GM21737 (cell line): ENCODE data around the gene NDFIP2.

Experiments used
- ATAC-seq: cut with Tn5 transposase; IDR thresholded peaks from one replicate; pipeline ENCODE4 v1.9.1; 2021; ENCODE audit warnings: mild to moderate bottlenecking, moderate library complexity; ENCODE audit not compliant: unreplicated experiment

Gene NDFIP2, protein sequence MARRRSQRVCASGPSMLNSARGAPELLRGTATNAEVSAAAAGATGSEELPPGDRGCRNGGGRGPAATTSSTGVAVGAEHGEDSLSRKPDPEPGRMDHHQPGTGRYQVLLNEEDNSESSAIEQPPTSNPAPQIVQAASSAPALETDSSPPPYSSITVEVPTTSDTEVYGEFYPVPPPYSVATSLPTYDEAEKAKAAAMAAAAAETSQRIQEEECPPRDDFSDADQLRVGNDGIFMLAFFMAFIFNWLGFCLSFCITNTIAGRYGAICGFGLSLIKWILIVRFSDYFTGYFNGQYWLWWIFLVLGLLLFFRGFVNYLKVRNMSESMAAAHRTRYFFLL

DNA sequence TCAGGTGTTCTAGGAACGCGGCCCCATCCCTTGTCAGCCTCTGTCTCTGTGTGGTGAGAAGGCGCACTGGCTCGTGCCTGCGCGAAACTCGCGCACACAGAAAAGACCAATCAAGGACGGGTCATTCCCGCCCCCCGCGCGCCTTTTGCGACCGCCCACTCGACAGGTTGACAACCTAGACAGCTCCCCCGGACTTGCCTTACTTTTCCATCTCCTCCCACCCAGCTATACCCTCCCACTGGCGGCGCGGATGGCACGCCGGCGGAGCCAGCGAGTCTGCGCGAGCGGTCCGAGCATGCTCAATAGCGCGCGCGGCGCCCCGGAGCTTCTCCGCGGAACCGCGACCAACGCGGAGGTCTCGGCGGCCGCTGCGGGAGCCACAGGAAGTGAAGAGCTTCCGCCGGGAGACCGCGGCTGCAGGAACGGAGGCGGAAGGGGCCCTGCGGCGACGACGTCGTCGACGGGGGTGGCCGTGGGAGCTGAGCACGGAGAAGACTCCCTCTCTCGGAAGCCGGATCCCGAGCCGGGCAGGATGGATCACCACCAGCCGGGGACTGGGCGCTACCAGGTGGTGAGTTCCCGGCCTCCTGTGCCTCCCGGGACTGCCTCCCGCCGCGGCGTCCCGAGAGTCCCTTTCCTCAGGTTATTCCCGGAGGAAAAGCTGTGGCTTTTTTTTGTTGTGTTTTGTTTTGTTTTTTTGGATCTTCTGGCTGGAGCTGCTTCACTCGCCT is at the start of gene NDFIP2:
Gene NDFIP2 (plus strand): TSS at position 202 of the 731 bp plus-strand sequence. CDS start 49 bp downstream, at position 251.
- ATAC-seq, result peak; percentile 88

DNA sequence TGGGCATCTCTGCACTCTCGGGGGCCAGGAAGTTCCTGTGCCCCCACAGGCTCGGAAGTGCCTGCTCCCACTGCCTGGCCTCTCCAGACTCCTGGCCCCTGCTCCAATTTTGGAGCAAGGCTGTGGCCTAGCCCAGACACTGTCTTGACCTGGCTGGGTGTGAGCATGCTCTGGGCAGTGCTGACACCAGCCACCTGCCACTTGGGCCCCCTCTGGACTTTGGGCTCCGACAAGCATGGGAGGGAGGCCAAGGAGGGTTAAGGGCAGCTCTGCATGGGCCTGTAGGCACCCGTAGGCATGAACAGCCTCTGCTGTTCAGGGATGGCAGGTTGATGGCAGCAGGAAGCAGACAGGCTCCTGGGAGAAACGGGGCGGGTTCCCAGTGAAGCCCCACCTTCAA is 48.9 kb upstream of the NDFIP2 start:
- no peak for ATAC-seq

GRCh38 chr13:79432992-79433391 is 48.0 kb upstream of the NDFIP2 start:
- ATAC-seq, result no peak

- ATAC-seq, result no peak
Observed at GRCh38 chr13:79434556-79434955, 46.4 kb upstream of the NDFIP2 start.

DNA sequence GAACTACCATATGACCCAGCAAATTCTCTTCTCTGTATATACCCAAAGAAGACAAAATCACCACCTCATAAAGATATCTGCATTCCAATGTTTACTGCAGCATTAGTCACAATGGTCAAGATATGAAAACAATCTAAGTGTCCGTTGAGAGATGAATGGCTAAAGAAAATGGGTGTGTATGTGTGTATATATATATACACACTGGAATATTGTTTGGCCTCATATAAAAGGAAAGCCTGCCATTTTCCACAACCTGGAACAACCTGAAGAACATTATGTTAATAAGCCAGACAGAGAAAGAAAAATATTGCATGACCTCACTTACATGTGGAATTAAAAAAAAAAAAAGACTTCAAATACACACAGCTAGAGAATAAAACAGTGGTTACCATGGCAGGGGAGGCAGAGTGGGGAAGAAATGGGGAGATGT is 45.4 kb upstream of the NDFIP2 start:
- ATAC-seq, result no peak

DNA sequence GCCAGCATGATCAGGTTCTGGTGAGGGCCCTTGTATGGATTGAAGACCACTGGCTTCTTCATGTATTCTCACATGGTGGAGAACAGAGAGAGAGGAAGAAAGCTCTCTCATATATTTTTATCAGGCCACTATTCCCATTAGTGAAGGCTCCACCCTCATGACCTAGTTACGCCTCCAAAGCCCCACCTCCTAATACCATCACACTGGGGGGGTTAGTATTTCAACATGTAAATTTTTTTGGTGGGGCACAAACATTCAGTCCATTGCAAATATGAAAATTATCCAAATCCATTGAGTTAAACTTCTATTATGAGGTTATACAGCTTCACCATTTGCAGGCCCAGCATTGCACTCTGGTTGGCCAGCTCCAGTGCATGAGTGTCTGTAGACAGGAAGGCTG is 41.7 kb upstream of the NDFIP2 start:
- no peak for ATAC-seq

DNA sequence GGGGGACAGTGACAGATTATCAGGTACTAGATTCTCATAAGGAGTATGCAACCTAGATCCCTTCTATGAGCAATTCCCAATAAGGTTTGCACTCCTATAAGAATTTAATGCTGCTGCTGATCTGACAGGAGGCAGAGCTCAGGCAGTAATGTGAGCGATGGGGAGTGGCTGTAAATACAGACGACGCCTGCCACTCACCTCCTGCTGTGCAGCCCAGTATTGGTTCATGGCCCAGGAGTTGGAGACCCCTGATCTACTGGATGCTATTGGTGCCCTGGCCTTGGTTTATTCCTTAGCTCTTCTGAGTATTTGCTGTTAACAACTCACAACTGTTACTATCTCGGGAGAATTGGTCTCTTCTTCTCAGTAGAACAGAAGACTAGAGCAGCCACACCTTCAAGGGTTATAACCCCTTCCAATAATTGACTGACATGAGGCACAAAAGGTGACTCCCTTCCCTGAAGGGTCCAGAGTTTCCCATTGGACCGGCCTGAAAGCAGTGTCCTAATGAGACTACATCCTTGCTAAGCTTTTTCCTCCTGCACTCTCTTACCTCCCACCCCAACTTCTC is 39.9 kb upstream of the NDFIP2 start:
- ATAC-seq, result no peak

- no peak for ATAC-seq
Observed at GRCh38 chr13:79442221-79442620, 38.7 kb upstream of the NDFIP2 start.

GRCh38 chr13:79442706-79443105 is 38.2 kb upstream of the NDFIP2 start:
- no peak for ATAC-seq

DNA sequence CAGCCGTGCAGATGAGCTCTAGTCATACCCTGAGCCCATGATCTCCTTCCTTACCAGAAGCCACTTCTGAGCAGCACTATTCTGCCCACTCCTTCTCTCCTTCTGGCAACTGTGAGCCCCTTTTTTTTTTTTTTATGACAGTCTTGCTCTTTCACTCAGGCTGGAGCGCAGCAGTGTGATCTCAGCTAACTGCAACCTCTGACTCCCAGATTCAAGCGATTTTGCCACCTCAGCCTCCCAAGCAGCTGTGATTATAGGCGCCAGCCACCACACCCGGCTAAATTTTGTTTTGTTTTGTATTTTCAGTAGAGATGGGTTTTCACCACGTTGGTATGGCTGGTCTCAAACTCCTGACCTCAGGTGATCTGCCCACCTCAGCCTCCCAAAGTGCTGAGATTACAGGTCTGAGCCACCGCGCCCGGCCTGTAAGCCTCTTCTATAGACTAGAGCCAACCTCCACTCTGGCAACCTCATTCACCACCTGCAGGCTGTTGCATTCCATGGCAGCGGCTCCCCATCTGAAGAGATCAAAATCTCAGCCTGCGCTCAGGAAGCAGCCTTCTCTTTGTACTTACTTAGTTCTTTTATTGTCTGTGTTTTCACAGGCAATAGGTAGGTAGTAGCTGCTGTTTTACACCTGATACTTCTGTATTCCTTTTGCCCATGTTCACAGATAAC is 34.8 kb upstream of the NDFIP2 start:
- ATAC-seq, result no peak

- ATAC-seq, result no peak
Observed at GRCh38 chr13:79447141-79447540, 33.8 kb upstream of the NDFIP2 start.

- ATAC-seq, result no peak
Observed at GRCh38 chr13:79447741-79448140, 33.2 kb upstream of the NDFIP2 start.

GRCh38 chr13:79448413-79448812 is 32.5 kb upstream of the NDFIP2 start:
- peak; percentile 33 for ATAC-seq

GRCh38 chr13:79450110-79450509 is 30.8 kb upstream of the NDFIP2 start:
- ATAC-seq, result no peak

DNA sequence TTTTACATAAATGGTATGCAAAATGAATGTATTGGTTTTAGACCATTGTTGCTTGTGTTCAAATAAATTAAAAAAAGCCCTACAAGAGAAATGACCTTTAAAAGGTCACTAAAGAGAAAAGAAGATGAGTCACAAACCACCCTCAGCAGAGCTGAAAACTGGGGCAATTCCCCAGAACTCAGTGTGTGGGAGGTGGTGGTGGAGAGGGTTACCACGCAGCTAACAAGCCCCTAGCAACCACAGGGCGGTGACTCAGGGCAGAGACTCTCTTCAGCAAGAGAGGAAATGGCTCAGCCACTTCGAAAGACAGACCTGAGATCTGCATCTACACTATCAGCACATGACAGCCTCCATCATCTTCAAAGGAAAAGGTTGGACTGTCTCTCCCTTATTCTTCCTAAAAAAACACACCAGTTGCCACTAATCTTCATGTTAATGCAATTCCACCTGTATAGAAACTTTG is 29.4 kb upstream of the NDFIP2 start:
- ATAC-seq, result peak; percentile 99

- ATAC-seq, result no peak
Observed at GRCh38 chr13:79452239-79452913, 28.6 kb upstream of the NDFIP2 start.

- ATAC-seq, result no peak
Observed at GRCh38 chr13:79455331-79455730, 25.6 kb upstream of the NDFIP2 start.

GRCh38 chr13:79456051-79456450 is 24.9 kb upstream of the NDFIP2 start:
- no peak for ATAC-seq

GRCh38 chr13:79456656-79457365 is 24.1 kb upstream of the NDFIP2 start:
- no peak for ATAC-seq

GRCh38 chr13:79457390-79457789 is 23.6 kb upstream of the NDFIP2 start:
- ATAC-seq, result no peak
